Activated CD8-positive, alpha-beta T cell treated with anti-CD3 and anti-CD28 coated beads for 36 hours (primary cell): ENCODE measurements around the gene PGLYRP1. TPM values are rescaled to one million over a fixed set of nuclear protein-coding genes. Genes with fewer than 3 reads are reported as not detected.

Experiments used
- ATAC-seq: fragments of 200-7000 bp; cut with Tn5 transposase; one replicate; pipeline ENCODE4 v1.10.0; 2021; ENCODE audit warnings: mild to moderate bottlenecking, moderate library complexity
- CTCF ChIA-PET: fragments of 350-600 bp; sonication (Branson Sonifier 250); formaldehyde crosslinking; loops from one replicate; lab custom pipeline; 2021; ENCODE audit warnings: antibody characterized with exemption; lab: Charles Lee
- POLR2A ChIA-PET: fragments of 350-600 bp; sonication (Branson Sonifier 250); formaldehyde crosslinking; loops from one replicate; lab custom pipeline; 2021; ENCODE audit warnings: antibody characterized with exemption; lab: Charles Lee
- DNase-seq: peaks from one replicate; pipeline ENCODE4 v3.0.0-alpha.2; 2020
- H3K27ac Mint-ChIP-seq: one replicate; pipeline ENCODE4 v1.8.0; 2021; ENCODE audit warnings: mild to moderate bottlenecking, mixed read lengths
- H3K27me3 Mint-ChIP-seq: one replicate; pipeline ENCODE4 v1.8.0; 2021; ENCODE audit warnings: mixed read lengths
- H3K36me3 Mint-ChIP-seq: one replicate; pipeline ENCODE4 v1.8.0; 2021; ENCODE audit warnings: low read depth, mixed read lengths
- H3K4me1 Mint-ChIP-seq: one replicate; pipeline ENCODE4 v1.8.0; 2021; ENCODE audit warnings: low read depth, mixed read lengths
- H3K4me3 Mint-ChIP-seq: one replicate; pipeline ENCODE4 v1.8.0; 2021; ENCODE audit warnings: mild to moderate bottlenecking, moderate library complexity, mixed read lengths
- H3K9me3 Mint-ChIP-seq: one replicate; pipeline ENCODE4 v1.8.0; 2021; ENCODE audit warnings: mixed read lengths
- intact Hi-C: fragments of 100-400 bp; cut with micrococcal nuclease; formaldehyde crosslinking; loops from one replicate; pipeline ENCODE4 v1.10.0; 2022
- total RNA-seq, 2 experiments: library from RNA; stranded (reverse); gene quantifications; one replicate each; pipeline ENCODE4 v1.2.3, GENCODE V29; 2021
- TF ChIP-seq, protein P1 (sequence below): fragments of 200-600 bp; IDR thresholded peaks from one replicate; pipeline ENCODE4 v1.8.0; 2022; ENCODE audit warnings: antibody characterized with exemption, mild to moderate bottlenecking

Gene PGLYRP1
- total RNA-seq, 2 experiments from 2014 or later = not detected

DNA sequence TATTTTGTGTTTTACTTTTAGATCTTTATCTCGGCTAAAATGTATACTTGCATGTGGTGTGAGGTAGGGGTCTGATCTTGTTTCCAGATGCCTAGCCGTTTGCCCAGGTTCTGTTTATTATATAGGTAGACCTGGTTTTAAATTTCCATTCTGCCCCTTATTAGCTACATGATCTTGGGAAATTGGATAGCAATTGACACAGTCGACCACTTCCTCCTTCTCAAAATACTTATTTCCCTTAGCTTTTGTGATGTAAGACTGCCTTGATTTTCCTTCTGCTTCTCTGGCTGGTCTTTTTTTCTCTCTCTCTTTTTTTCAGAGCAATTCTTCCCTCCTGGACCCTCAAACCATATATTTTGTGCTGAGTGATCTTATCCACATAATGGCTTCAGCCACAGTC lies 3.0 kb upstream of the PGLYRP1 start:
- DNase-seq (no peak), ATAC-seq (no peak)
- ChIA-PET POLR2A (interaction anchor here (0.6 kb wide), 1 partner anchor 256 kb away, joined by 3 read pairs; no protein-coding TSS in a partner anchor), CTCF (interaction anchor here (1.2 to 4.8 kb wide), 6 partner anchors 9 to 240 kb away, joined by 3 to 56 read pairs (median 6); no protein-coding TSS in a partner anchor)
- TF ChIP-seq, protein P1, sequence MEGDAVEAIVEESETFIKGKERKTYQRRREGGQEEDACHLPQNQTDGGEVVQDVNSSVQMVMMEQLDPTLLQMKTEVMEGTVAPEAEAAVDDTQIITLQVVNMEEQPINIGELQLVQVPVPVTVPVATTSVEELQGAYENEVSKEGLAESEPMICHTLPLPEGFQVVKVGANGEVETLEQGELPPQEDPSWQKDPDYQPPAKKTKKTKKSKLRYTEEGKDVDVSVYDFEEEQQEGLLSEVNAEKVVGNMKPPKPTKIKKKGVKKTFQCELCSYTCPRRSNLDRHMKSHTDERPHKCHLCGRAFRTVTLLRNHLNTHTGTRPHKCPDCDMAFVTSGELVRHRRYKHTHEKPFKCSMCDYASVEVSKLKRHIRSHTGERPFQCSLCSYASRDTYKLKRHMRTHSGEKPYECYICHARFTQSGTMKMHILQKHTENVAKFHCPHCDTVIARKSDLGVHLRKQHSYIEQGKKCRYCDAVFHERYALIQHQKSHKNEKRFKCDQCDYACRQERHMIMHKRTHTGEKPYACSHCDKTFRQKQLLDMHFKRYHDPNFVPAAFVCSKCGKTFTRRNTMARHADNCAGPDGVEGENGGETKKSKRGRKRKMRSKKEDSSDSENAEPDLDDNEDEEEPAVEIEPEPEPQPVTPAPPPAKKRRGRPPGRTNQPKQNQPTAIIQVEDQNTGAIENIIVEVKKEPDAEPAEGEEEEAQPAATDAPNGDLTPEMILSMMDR = no peak
- Mint-ChIP-seq H3K27me3 (peaks cover 20% of the 10 kb centered on the region), H3K27ac (no peak overlapping the region), H3K9me3 (no peaks in the 10 kb centered on the region), H3K4me3 (no peak overlapping the region), H3K4me1 (peaks cover 14% of the 10 kb centered on the region), H3K36me3 (no peaks in the 10 kb centered on the region)
- intact Hi-C loops = loop anchor here (5.0 to 10.0 kb wide), 3 partner anchors 49 to 241 kb away; no protein-coding TSS in a partner anchor

DNA sequence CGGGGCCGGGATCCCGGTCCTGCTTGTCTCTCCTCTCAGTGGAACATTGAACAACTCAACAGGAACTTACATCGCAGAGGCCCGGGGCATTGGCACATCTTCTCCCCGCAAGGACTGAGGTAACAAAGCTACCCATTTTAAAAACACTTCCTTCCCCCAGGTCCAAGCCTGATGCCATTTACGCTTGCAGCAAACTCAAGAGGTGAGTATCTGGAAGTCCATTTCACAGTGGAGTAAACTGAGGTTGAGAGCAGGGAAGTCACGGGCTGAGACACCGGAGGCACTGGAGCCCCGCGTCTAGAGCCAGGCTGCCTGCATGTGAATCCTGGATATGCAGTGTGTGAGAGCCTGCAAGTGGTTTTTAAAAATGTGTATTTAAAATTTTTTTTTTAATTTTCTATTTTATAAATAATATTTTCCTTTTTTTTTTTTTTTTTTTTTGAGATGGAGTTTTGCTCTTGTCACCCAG lies 492 bp upstream of the PGLYRP1 start:
- peaks cover 12% of the 10 kb centered on the region for H3K4me1 Mint-ChIP-seq
- H3K27me3 Mint-ChIP-seq = peaks cover 16% of the 10 kb centered on the region
- intact Hi-C loops = loop anchor here (10.0 kb wide), 2 partner anchors 51 to 161 kb away; no protein-coding TSS in a partner anchor
- DNase-seq = no peak
- no peak overlapping the region for H3K4me3 Mint-ChIP-seq
- TF ChIP-seq, protein P1 = no peak
- CTCF ChIA-PET = interaction anchor here (1.7 kb wide), 1 partner anchor 242 kb away, joined by 4 read pairs; no protein-coding TSS in a partner anchor
- H3K27ac Mint-ChIP-seq = no peak overlapping the region
- no peaks in the 10 kb centered on the region for H3K36me3 Mint-ChIP-seq
- POLR2A ChIA-PET = interaction anchor here (0.6 kb wide), 1 partner anchor 903 kb away, joined by 3 read pairs; no protein-coding TSS in a partner anchor
- H3K9me3 Mint-ChIP-seq = no peaks in the 10 kb centered on the region
- no peak for ATAC-seq

DNA sequence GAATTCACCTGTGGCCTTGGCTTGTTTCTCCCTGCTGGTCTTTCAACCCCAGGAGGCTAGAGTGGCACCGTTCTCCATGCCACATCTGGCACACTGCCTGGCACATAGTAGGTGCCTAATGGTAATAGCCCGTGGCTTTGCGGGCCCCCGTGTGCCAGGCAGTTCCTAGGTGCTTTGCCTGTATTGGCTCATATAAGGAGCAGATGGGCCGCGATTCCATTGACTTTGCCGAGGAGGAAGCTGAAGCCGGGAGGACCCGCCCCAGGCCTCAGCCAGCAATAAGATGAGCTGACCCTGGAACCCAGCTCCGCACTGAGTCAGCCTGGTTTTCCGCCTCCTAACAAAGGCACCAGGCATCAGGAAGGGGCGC lies 807 bp downstream of the PGLYRP1 start:
- TF ChIP-seq, protein P1 = no peak
- intact Hi-C loops = loop anchor here (10.0 kb wide), 2 partner anchors 53 to 163 kb away; no protein-coding TSS in a partner anchor
- no peaks in the 10 kb centered on the region for H3K9me3 Mint-ChIP-seq

GRCh38 chr19:46021531-46022041 lies 1.3 kb downstream of the PGLYRP1 start:
- no peak overlapping the region for H3K4me3 Mint-ChIP-seq
- no peaks in the 10 kb centered on the region for H3K9me3 Mint-ChIP-seq
- no peak for DNase-seq
- peaks cover 13% of the 10 kb centered on the region for H3K27me3 Mint-ChIP-seq
- intact Hi-C loops = loop anchor here (10.0 kb wide), 2 partner anchors 53 to 163 kb away; no protein-coding TSS in a partner anchor
- no peak for ATAC-seq
- H3K4me1 Mint-ChIP-seq = peaks cover 12% of the 10 kb centered on the region
- ChIA-PET CTCF (interaction anchor here (1.2 to 5.8 kb wide), 2 partner anchors 7 to 11 kb away, joined by 3 to 47 read pairs; no protein-coding TSS in a partner anchor), POLR2A (no interaction called here)
- TF ChIP-seq, protein P1 = no peak
- no peak overlapping the region for H3K27ac Mint-ChIP-seq
- no peaks in the 10 kb centered on the region for H3K36me3 Mint-ChIP-seq

More for the DNA sequence above, 807 bp downstream of the PGLYRP1 start:
- Mint-ChIP-seq H3K27ac (no peak overlapping the region), H3K27me3 (peaks cover 16% of the 10 kb centered on the region), H3K4me1 (peaks cover 13% of the 10 kb centered on the region), H3K4me3 (no peak overlapping the region), H3K36me3 (no peaks in the 10 kb centered on the region)
- DNase-seq (no peak), ATAC-seq (no peak)
- ChIA-PET POLR2A (interaction anchor here (0.7 kb wide), 1 partner anchor 23 kb away, joined by 4 read pairs; no protein-coding TSS in a partner anchor), CTCF (no interaction called here)

- CTCF ChIA-PET = interaction anchor here (0.7 to 5.8 kb wide), 3 partner anchors 8 to 245 kb away, joined by 3 to 47 read pairs (median 3); no protein-coding TSS in a partner anchor
- H3K27me3 Mint-ChIP-seq = peaks cover 6% of the 10 kb centered on the region
- H3K9me3 Mint-ChIP-seq = no peaks in the 10 kb centered on the region
- H3K36me3 Mint-ChIP-seq = no peaks in the 10 kb centered on the region
- H3K27ac Mint-ChIP-seq = no peak overlapping the region
- no peak overlapping the region for H3K4me3 Mint-ChIP-seq
- TF ChIP-seq, protein P1 = no peak
- peaks cover 8% of the 10 kb centered on the region for H3K4me1 Mint-ChIP-seq
- ATAC-seq (no peak), DNase-seq (no peak)
- intact Hi-C loops = loop anchor here (10.0 kb wide), 2 partner anchors 54 to 164 kb away; no protein-coding TSS in a partner anchor
- POLR2A ChIA-PET = no interaction called here
Observed at GRCh38 chr19:46020819-46021125, 2.1 kb downstream of the PGLYRP1 start.
